ENCODE data around the gene TAS2R50. TPM values are rescaled to one million over a fixed set of nuclear protein-coding genes. Genes with fewer than 3 reads are reported as not detected.

TAS2R50 gene
- total RNA-seq, 4 donors from 2014 or later = 3.9 to 18.4 (median 7.1) TPM

- no peak for DNase-seq
- intact Hi-C loops (cut with DNase I) = no loop called here
- H3K9me3 ChIP-seq = no peaks in the 10 kb centered on the region
- H3K36me3 ChIP-seq = no peaks in the 10 kb centered on the region
- TF ChIP-seq, protein P1, sequence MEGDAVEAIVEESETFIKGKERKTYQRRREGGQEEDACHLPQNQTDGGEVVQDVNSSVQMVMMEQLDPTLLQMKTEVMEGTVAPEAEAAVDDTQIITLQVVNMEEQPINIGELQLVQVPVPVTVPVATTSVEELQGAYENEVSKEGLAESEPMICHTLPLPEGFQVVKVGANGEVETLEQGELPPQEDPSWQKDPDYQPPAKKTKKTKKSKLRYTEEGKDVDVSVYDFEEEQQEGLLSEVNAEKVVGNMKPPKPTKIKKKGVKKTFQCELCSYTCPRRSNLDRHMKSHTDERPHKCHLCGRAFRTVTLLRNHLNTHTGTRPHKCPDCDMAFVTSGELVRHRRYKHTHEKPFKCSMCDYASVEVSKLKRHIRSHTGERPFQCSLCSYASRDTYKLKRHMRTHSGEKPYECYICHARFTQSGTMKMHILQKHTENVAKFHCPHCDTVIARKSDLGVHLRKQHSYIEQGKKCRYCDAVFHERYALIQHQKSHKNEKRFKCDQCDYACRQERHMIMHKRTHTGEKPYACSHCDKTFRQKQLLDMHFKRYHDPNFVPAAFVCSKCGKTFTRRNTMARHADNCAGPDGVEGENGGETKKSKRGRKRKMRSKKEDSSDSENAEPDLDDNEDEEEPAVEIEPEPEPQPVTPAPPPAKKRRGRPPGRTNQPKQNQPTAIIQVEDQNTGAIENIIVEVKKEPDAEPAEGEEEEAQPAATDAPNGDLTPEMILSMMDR (IDR thresholded peaks at IDR 0.05) = no peak
- no peak for TF ChIP-seq POLR2A (IDR thresholded peaks at IDR 0.05)
- WGBS, 2 donors = 89 to 93% methylated on average over 1 of the region's 1 CpG
- H3K27me3 ChIP-seq = no peaks in the 10 kb centered on the region
- no peak within 1 kb of the TSS for H3K4me3 ChIP-seq (replicated peaks in 1 of 3)
- no peak within 1 kb of the TSS for H3K27ac ChIP-seq
- H3K4me1 ChIP-seq = no peaks in the 10 kb centered on the region
Measured at GRCh38 chr12:11022520-11022919, 35.8 kb upstream of the TAS2R50 start, which contains the start of gene TAS2R19. Gene TAS2R19 (minus strand): TSS chr12:11022620. CDS start chr12:11022571, 49 bp downstream.

DNA sequence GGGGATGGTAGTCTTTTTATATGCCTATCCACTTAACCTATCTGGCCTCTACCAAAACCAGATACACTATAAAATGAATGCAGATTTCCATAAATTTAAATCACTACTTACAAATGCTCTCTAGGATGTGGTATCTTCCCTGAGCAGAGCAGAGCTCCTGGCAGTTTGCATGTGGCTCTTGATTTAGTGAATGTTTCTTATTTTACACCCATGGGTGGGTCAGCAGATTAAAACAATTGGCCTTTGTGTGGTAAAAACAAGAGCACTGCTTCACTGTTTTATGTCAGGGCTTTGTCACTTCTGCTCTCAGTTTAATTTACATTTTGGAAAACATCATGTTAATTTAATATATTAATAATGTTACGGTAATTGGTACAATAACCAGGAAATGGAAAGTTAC lies 30.2 kb upstream of the TAS2R50 start:
- no peak overlapping the region for H3K4me3 ChIP-seq (replicated peaks in 1 of 3)
- no peaks in the 10 kb centered on the region for H3K4me1 ChIP-seq
- H3K27ac ChIP-seq = no peak overlapping the region
- no peaks in the 10 kb centered on the region for H3K9me3 ChIP-seq
- no peaks in the 10 kb centered on the region for H3K36me3 ChIP-seq
- DNase-seq = no peak
- TF ChIP-seq, protein P1 (IDR thresholded peaks at IDR 0.05) = no peak
- no peak for TF ChIP-seq POLR2A (IDR thresholded peaks at IDR 0.05)
- H3K27me3 ChIP-seq = no peaks in the 10 kb centered on the region
- intact Hi-C loops (cut with DNase I) = no loop called here
- WGBS, 2 donors = 94 to 95% methylated on average over 1 of the region's 1 CpG

GRCh38 chr12:11015775-11016430 lies 29.2 kb upstream of the TAS2R50 start:
- no peak for DNase-seq
- intact Hi-C loops (cut with DNase I) = no loop called here

DNA sequence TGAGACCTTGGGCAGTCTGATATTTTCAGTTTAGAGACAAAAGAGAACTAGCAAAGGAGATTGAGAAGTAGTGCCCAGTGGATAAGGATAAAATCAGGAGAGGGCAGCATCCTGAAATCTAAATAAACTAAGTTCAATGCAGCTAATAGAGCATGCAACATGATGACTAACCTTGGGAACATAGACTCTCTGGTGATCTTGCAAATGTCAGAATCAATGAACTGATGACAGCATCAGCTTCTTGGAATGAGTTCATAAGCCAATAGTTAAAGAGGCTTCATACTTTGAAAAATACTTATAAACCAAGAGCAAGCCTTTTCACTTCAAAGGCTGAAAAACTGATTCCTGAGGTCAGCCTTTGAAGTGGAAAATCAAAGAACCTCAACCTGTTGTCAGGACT lies 27.5 kb upstream of the TAS2R50 start:
- no peaks in the 10 kb centered on the region for H3K4me1 ChIP-seq
- H3K4me3 ChIP-seq (replicated peaks in 1 of 3) = no peak overlapping the region
- TF ChIP-seq POLR2A (IDR thresholded peaks at IDR 0.05) = no peak
- TF ChIP-seq, protein P1 (IDR thresholded peaks at IDR 0.05) = no peak
- H3K27me3 ChIP-seq = no peaks in the 10 kb centered on the region
- H3K27ac ChIP-seq = no peak overlapping the region
- H3K9me3 ChIP-seq = no peaks in the 10 kb centered on the region
- DNase-seq = no peak
- H3K36me3 ChIP-seq = no peaks in the 10 kb centered on the region
- intact Hi-C loops (cut with DNase I) = no loop called here

More at GRCh38 chr12:11015775-11016430, 29.2 kb upstream of the TAS2R50 start:
- no peaks in the 10 kb centered on the region for H3K36me3 ChIP-seq
- 88 to 90% methylated on average over 4 of the region's 4 CpGs for WGBS, 2 donors
- no peaks in the 10 kb centered on the region for H3K27me3 ChIP-seq
- H3K4me1 ChIP-seq = no peaks in the 10 kb centered on the region
- no peak overlapping the region for H3K27ac ChIP-seq
- H3K4me3 ChIP-seq (replicated peaks in 1 of 3) = no peak overlapping the region
- no peaks in the 10 kb centered on the region for H3K9me3 ChIP-seq
- TF ChIP-seq POLR2A (IDR thresholded peaks at IDR 0.05) = no peak
- TF ChIP-seq, protein P1 (IDR thresholded peaks at IDR 0.05) = no peak

GRCh38 chr12:11007608-11008007 lies 20.9 kb upstream of the TAS2R50 start:
- Histone ChIP-seq H3K27ac (no peak overlapping the region), H3K9me3 (no peaks in the 10 kb centered on the region), H3K4me3 (replicated peaks in 1 of 3) (no peak overlapping the region), H3K27me3 (no peaks in the 10 kb centered on the region), H3K36me3 (no peaks in the 10 kb centered on the region), H3K4me1 (no peaks in the 10 kb centered on the region)
- no peak for TF ChIP-seq POLR2A (IDR thresholded peaks at IDR 0.05)
- TF ChIP-seq, protein P1 (IDR thresholded peaks at IDR 0.05) = no peak
- no peak for DNase-seq
- intact Hi-C loops (cut with DNase I) = no loop called here
- WGBS, 2 donors = 95 to 100% methylated on average over 1 of the region's 1 CpG
